Activated B cell treated with CpG ODN at 0.5 μM for 24 hours (primary cell): ENCODE measurements around the gene RBFOX2. TPM values are rescaled to one million over a fixed set of nuclear protein-coding genes. Genes with fewer than 3 reads are reported as not detected.

Source experiments
- ATAC-seq: fragments of 200-7000 bp; cut with Tn5 transposase; one replicate; pipeline ENCODE4 v1.10.0; 2021; ENCODE audit warnings: low read depth, mild to moderate bottlenecking, moderate library complexity
- CTCF ChIA-PET: fragments of 350-600 bp; sonication (Branson Sonifier 250); formaldehyde crosslinking; loops from one replicate; lab custom pipeline; 2021; ENCODE audit warnings: antibody characterized with exemption; lab: Charles Lee
- POLR2A ChIA-PET: fragments of 350-600 bp; sonication (Branson Sonifier 250); formaldehyde crosslinking; loops from one replicate; lab custom pipeline; 2021; ENCODE audit warnings: antibody characterized with exemption; lab: Charles Lee
- DNase-seq: peaks from one replicate; pipeline ENCODE4 v3.0.0; 2022
- H3K27ac Mint-ChIP-seq: one replicate; pipeline ENCODE4 v1.8.0; 2020; ENCODE audit warnings: mixed read lengths
- H3K27me3 Mint-ChIP-seq: one replicate; pipeline ENCODE4 v1.8.0; 2021; ENCODE audit warnings: mixed read lengths
- H3K36me3 Mint-ChIP-seq: one replicate; pipeline ENCODE4 v1.8.0; 2021; ENCODE audit warnings: low read depth, mixed read lengths
- H3K4me1 Mint-ChIP-seq: one replicate; pipeline ENCODE4 v1.8.0; 2021; ENCODE audit warnings: mixed read lengths
- H3K4me3 Mint-ChIP-seq: one replicate; pipeline ENCODE4 v1.8.0; 2020; ENCODE audit warnings: mild to moderate bottlenecking, mixed read lengths
- H3K9me3 Mint-ChIP-seq: one replicate; pipeline ENCODE4 v1.8.0; 2020; ENCODE audit warnings: mixed read lengths
- intact Hi-C: fragments of 100-400 bp; cut with micrococcal nuclease; formaldehyde crosslinking; loops from one replicate; pipeline ENCODE4 v1.15.1; 2024
- total RNA-seq: library from RNA; stranded (reverse); gene quantifications from 2 replicates; pipeline ENCODE4 v1.2.3, GENCODE V29; 2022
- TF ChIP-seq, protein P1 (sequence below): fragments of 200-600 bp; IDR thresholded peaks from one replicate; pipeline ENCODE4 v1.8.0; 2022; ENCODE audit warnings: antibody characterized with exemption, mild to moderate bottlenecking

The RBFOX2 gene
- total RNA-seq, 1 donor from 2014 or later = not detected

DNA sequence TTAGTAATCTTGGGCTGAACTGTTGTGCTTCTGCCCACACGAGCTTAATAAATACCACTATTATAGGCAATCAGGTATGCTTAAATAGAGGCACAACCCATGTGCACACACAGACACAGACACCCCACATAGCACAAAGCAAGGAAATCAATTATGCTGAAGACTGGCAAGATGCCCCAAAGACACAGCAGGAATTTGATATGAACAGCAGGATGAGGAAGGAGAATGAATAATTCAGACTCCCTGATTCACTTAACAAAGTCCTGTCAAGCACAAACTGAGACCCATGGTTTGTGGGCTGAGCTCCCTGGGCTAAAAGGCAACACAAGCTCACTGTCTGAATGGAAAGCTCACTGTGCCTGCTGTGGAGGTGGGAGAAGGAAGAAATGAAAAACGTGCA lies 42.5 kb downstream of the RBFOX2 start:
- Mint-ChIP-seq H3K4me3 (no peak overlapping the region), H3K27ac (no peak overlapping the region), H3K9me3 (no peaks in the 10 kb centered on the region), H3K4me1 (no peaks in the 10 kb centered on the region), H3K36me3 (no peaks in the 10 kb centered on the region), H3K27me3 (peaks cover 23% of the 10 kb centered on the region)
- DNase-seq (no peak), ATAC-seq (no peak)
- TF ChIP-seq, protein P1, sequence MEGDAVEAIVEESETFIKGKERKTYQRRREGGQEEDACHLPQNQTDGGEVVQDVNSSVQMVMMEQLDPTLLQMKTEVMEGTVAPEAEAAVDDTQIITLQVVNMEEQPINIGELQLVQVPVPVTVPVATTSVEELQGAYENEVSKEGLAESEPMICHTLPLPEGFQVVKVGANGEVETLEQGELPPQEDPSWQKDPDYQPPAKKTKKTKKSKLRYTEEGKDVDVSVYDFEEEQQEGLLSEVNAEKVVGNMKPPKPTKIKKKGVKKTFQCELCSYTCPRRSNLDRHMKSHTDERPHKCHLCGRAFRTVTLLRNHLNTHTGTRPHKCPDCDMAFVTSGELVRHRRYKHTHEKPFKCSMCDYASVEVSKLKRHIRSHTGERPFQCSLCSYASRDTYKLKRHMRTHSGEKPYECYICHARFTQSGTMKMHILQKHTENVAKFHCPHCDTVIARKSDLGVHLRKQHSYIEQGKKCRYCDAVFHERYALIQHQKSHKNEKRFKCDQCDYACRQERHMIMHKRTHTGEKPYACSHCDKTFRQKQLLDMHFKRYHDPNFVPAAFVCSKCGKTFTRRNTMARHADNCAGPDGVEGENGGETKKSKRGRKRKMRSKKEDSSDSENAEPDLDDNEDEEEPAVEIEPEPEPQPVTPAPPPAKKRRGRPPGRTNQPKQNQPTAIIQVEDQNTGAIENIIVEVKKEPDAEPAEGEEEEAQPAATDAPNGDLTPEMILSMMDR = no peak
- POLR2A ChIA-PET = no interaction called here
- intact Hi-C loops = no loop called here
- CTCF ChIA-PET = no interaction called here

DNA sequence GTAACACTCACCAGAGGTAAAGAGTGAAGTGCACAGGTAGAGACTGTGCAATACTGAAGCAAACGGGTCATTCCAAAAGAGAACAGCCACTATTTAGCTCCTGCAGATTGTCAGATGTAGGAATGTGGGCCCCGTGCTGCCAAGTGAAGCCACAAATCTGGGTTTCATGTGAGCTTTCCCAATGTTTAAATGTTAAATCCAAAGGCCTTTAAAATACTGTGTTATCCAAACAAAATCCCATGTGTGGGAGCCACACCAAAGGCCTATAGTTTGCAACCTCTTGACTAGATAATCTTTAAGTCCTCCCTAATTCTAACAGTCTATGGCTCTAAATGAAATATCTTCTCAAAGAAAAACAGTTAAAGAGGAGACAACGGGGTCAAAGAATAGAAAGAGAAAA lies 43.3 kb downstream of the RBFOX2 start:
- DNase-seq = no peak
- no peaks in the 10 kb centered on the region for H3K4me1 Mint-ChIP-seq
- POLR2A ChIA-PET = no interaction called here

DNA sequence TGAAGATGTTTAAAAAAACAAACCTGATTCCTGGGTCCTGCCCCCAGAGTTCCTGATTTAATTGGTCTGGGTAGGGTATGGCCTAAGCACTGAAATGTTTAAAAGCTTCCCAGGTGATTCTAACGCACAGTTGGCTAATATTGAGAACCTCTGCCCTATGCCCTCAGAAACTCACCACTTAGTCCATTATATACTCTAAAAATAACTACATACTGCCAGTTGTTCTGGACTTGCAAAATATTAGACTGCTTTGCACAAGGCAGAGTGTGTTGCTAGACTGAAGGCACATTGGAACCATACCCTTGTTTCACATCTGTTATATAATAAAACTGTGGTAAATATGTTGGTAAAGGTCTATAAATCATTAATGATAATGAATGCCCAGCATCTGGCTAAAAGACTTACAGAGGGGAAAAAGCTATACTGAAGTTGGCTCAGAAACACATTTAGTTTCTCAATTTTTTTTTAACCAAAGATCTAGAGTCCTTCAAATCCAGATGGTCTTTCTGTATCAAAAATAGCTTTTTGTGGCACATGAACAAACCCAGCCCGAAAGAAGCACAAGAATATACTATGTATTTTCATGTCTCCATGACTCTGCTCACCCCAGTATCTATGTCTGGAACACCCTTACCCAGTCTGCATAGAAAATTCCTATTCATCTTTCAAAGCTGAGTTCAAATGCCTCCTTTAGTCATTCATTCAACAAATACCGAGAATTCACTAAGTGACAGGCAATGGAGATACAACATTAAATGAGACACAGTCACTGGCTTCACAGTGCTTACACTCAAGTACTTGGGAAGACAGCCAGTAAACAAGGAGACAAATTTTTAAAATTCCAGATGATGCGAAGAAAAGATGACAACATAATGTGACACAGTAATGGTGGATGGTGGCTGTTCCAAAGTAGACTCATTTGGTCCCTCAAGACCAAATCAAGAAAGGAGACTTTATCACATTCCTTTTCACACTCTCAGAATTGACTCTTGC lies 44.1 kb downstream of the RBFOX2 start:
- Mint-ChIP-seq H3K4me3 (no peak overlapping the region), H3K36me3 (no peaks in the 10 kb centered on the region), H3K4me1 (no peaks in the 10 kb centered on the region), H3K27me3 (peaks cover 25% of the 10 kb centered on the region), H3K27ac (no peak overlapping the region), H3K9me3 (no peaks in the 10 kb centered on the region)
- no peak for ATAC-seq
- no peak for DNase-seq
- intact Hi-C loops = no loop called here
- POLR2A ChIA-PET = no interaction called here
- CTCF ChIA-PET = no interaction called here
- TF ChIP-seq, protein P1 = no peak

More for the DNA sequence above, 43.3 kb downstream of the RBFOX2 start:
- H3K9me3 Mint-ChIP-seq = no peaks in the 10 kb centered on the region
- ATAC-seq = no peak
- H3K36me3 Mint-ChIP-seq = no peaks in the 10 kb centered on the region
- H3K4me3 Mint-ChIP-seq = no peak overlapping the region
- TF ChIP-seq, protein P1 = no peak
- H3K27me3 Mint-ChIP-seq = peaks cover 25% of the 10 kb centered on the region
- CTCF ChIA-PET = no interaction called here
- intact Hi-C loops = no loop called here
- H3K27ac Mint-ChIP-seq = no peak overlapping the region

DNA sequence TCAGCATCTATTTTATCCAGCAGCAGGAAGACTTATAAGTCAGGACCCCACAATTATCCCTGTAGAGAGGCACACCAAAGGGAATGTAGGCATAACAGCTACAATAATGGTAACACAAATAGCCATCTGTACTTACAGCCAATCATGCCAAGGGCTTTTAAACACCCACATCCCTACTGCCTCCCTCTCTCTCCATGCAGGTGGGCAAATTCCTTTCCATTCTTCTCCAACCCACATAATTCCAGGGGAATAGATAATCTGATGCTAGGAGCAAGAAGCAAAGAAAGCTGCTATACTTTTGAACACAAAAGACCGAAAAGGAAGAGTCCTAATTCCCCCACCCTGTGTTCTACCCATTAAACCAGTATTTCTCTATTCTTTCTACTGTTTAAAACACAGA lies 46.7 kb downstream of the RBFOX2 start:
- intact Hi-C loops = no loop called here
- Mint-ChIP-seq H3K4me1 (no peaks in the 10 kb centered on the region), H3K27me3 (peaks cover 26% of the 10 kb centered on the region), H3K36me3 (no peaks in the 10 kb centered on the region), H3K4me3 (no peak overlapping the region), H3K9me3 (no peaks in the 10 kb centered on the region), H3K27ac (no peak overlapping the region)
- ChIA-PET POLR2A (no interaction called here), CTCF (no interaction called here)
- no peak for ATAC-seq
- DNase-seq = no peak
- TF ChIP-seq, protein P1 = no peak

DNA sequence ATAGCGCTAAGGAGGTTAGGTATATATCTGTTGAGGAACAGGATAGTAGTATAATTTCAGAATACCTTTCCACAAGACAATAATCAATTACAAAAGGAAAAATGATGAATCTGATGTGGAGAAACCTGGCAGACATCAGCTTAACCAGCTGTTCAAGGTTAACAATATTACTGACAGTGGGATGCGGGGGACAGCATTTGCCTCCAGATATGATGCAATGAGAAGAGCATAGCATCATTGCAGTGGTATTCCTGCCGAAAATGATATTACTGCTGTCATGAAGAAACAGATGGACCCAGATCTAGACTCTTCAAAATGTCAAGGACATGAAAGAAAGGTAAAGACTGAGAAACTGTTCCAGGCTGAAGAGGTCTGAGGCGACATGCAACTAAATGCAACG lies 49.7 kb downstream of the RBFOX2 start:
- no peak overlapping the region for H3K27ac Mint-ChIP-seq
- intact Hi-C loops = no loop called here
- no peaks in the 10 kb centered on the region for H3K4me1 Mint-ChIP-seq
- H3K27me3 Mint-ChIP-seq = peaks cover 21% of the 10 kb centered on the region
- H3K4me3 Mint-ChIP-seq = no peak overlapping the region
- ChIA-PET CTCF (no interaction called here), POLR2A (no interaction called here)
- no peaks in the 10 kb centered on the region for H3K36me3 Mint-ChIP-seq
- H3K9me3 Mint-ChIP-seq = no peaks in the 10 kb centered on the region
- no peak for ATAC-seq
- no peak for DNase-seq
- TF ChIP-seq, protein P1 = no peak
